Measurements from ENCODE around the gene RIT2.

- TF ChIP-seq MAX (IDR thresholded peaks at IDR 0.05) (no peak), YY1 (IDR thresholded peaks at IDR 0.05; ENCODE audit: low read depth) (no peak), TEAD4 (IDR thresholded peaks at IDR 0.05) (no peak), EP300 (IDR thresholded peaks at IDR 0.05; ENCODE audit: borderline replicate concordance) (no peak), TAF1 (IDR thresholded peaks at IDR 0.05; ENCODE audit: low read depth) (no peak), REST (IDR thresholded peaks at IDR 0.05; ENCODE audit: low read depth) (no peak), TCF12 (IDR thresholded peaks at IDR 0.05; ENCODE audit: low read depth) (no peak), CEBPB (IDR thresholded peaks at IDR 0.05) (no peak), FOXM1 (IDR thresholded peaks at IDR 0.05; ENCODE audit: borderline replicate concordance, low read depth) (no peak), EGR1 (IDR thresholded peaks at IDR 0.05) (no peak), CREB1 (IDR thresholded peaks at IDR 0.05; ENCODE audit: low read depth) (no peak), NFIC (IDR thresholded peaks at IDR 0.05) (no peak), RAD21 (IDR thresholded peaks at IDR 0.05; ENCODE audit: low read depth) (no peak)
Observed at GRCh38 chr18:42798606-42799170, 316.8 kb downstream of the RIT2 start.
